Stimulated activated CD4-positive, alpha-beta T cell treated with anti-CD3 and anti-CD28 coated beads, Interleukin-12 subunit alpha, Interleukin-12 subunit beta, amount 100 ng/mL, for 48 hours (primary cell): Measurements from ENCODE around the gene ZSCAN12.
"Not testable (repeated sequence)": the region's sequence is repeated elsewhere in the genome, so short reads cannot be mapped to it uniquely, and the experiment has no call there.

Experiments
- DNase-seq, 3 donors: peaks; one replicate each; pipeline ENCODE4 v3.0.0-alpha.2; 2020; ENCODE audit warnings: low read depth in 2 of 3, low spot score in 1 of 3

The ZSCAN12 gene

GRCh38 chr6:28399350-28400121 lies at the start of gene ZSCAN12:
ZSCAN12 (minus strand) TSS chr6:28399747; CDS start chr6:28398405, 1,342 bp downstream.
- peak; percentile 74 to 80 (median 77) for DNase-seq

- no peak for DNase-seq
These were observed 49.5 kb upstream of the ZSCAN12 start for GRCh38 chr6:28449056-28449455.

- not testable (repeated sequence) for DNase-seq
These were observed 48.0 kb upstream of the ZSCAN12 start for GRCh38 chr6:28447512-28447906.

GRCh38 chr6:28446818-28447511 lies 47.4 kb upstream of the ZSCAN12 start:
- no peak for DNase-seq

GRCh38 chr6:28444759-28445158 lies 45.2 kb upstream of the ZSCAN12 start:
- DNase-seq, result not testable (repeated sequence)

GRCh38 chr6:28443112-28443773 lies 43.7 kb upstream of the ZSCAN12 start, which contains the start of gene ZSCAN23:
ZSCAN23 (minus strand) TSS chr6:28443491; CDS start chr6:28436266, 7,225 bp downstream.
- peak; percentile 76 to 84 (median 76) for DNase-seq

GRCh38 chr6:28442586-28442985 lies 43.0 kb upstream of the ZSCAN12 start:
- DNase-seq, result no peak

GRCh38 chr6:28436404-28436803 lies 36.9 kb upstream of the ZSCAN12 start:
- DNase-seq, result no peak

GRCh38 chr6:28433119-28433518 lies 33.6 kb upstream of the ZSCAN12 start:
- no peak for DNase-seq

GRCh38 chr6:28429781-28430180 lies 30.2 kb upstream of the ZSCAN12 start:
- no peak for DNase-seq

GRCh38 chr6:28425944-28426541 lies 26.5 kb upstream of the ZSCAN12 start:
- DNase-seq, result no peak

- no peak for DNase-seq
These were observed 24.6 kb upstream of the ZSCAN12 start for GRCh38 chr6:28424163-28424562.

- DNase-seq, result no peak
These were observed 24.0 kb upstream of the ZSCAN12 start for GRCh38 chr6:28423546-28423945.

GRCh38 chr6:28413681-28414080 lies 14.1 kb upstream of the ZSCAN12 start:
- no peak for DNase-seq

GRCh38 chr6:28410767-28411166 lies 11.2 kb upstream of the ZSCAN12 start:
- DNase-seq, result no peak

- peak in 1 of 3 donors; percentile 20 for DNase-seq
These were observed 8.7 kb upstream of the ZSCAN12 start for GRCh38 chr6:28408076-28408802.

GRCh38 chr6:28407401-28407800 lies 7.9 kb upstream of the ZSCAN12 start:
- no peak for DNase-seq

- DNase-seq, result not testable (repeated sequence)
These were observed 4.4 kb upstream of the ZSCAN12 start for GRCh38 chr6:28403923-28404322.

- no peak for DNase-seq
These were observed 2.6 kb upstream of the ZSCAN12 start for GRCh38 chr6:28402197-28402596.

GRCh38 chr6:28401172-28401571 lies 1.6 kb upstream of the ZSCAN12 start:
- DNase-seq, result no peak

- no peak for DNase-seq
These were observed 540 bp upstream of the ZSCAN12 start for GRCh38 chr6:28400122-28400451.
